DOHH2 (cell line): ENCODE results near the gene DCTN3.

Experiments
- EZH2phosphoT487 ChIP-seq: fragments of 200-600 bp; sonication (generic); IDR thresholded peaks from 2 replicates; pipeline ENCODE4 v1.6.1; 2017; ENCODE audit warnings: borderline replicate concordance, mild to moderate bottlenecking, antibody characterized with exemption, low read length, moderate library complexity, mixed read lengths
- TF ChIP-seq, protein P1 (sequence below): fragments of 200-600 bp; sonication (generic); IDR thresholded peaks from one replicate; pipeline ENCODE4 v1.5.1; 2014; ENCODE audit warnings: antibody characterized with exemption, mild to moderate bottlenecking, low read depth, low read length; ENCODE audit not compliant: poor library complexity, severe bottlenecking

DNA sequence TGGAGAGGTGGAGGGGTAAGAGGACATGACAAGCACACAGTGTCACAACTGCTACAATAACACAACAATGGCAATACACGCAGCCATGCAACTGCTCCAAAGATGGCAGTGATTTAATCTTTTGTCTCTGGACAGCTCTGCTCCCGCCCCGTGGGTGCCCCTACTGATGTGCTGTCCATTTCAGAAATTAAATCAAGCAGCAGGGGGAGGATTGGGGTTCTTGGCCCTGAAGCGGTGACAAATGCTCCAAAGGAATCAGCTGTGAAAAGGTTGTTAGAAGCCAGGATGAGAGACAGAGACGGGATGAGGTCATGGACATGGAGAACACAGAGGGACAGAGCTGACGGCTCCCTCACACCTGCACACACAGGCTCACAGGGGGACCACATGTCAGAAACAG lies 53.3 kb downstream of the DCTN3 start:
- TF ChIP-seq, protein P1, sequence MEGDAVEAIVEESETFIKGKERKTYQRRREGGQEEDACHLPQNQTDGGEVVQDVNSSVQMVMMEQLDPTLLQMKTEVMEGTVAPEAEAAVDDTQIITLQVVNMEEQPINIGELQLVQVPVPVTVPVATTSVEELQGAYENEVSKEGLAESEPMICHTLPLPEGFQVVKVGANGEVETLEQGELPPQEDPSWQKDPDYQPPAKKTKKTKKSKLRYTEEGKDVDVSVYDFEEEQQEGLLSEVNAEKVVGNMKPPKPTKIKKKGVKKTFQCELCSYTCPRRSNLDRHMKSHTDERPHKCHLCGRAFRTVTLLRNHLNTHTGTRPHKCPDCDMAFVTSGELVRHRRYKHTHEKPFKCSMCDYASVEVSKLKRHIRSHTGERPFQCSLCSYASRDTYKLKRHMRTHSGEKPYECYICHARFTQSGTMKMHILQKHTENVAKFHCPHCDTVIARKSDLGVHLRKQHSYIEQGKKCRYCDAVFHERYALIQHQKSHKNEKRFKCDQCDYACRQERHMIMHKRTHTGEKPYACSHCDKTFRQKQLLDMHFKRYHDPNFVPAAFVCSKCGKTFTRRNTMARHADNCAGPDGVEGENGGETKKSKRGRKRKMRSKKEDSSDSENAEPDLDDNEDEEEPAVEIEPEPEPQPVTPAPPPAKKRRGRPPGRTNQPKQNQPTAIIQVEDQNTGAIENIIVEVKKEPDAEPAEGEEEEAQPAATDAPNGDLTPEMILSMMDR, result no peak
- no peak for TF ChIP-seq EZH2phosphoT487
